Kidney (tissue), 14 donors: ENCODE data around the gene GPR61. TPM values are rescaled to one million over a fixed set of nuclear protein-coding genes. Genes with fewer than 3 reads are reported as not detected.

Experiments
- DNase-seq, 5 donors: peaks; one replicate each; pipeline ENCODE4 v3.0.0-alpha.2; 2013 to 2020
- FAIRE-seq: peaks from 2 replicates; lab custom pipeline; 2012; peaks lifted over from hg19 to GRCh38; lab: Jason Lieb, UNC
- H3K27ac ChIP-seq, 2 donors: one replicate each; pipeline ENCODE4 v1.7.0; 2013; ENCODE audit warnings: low read depth in 2 of 2, low read length in 2 of 2, inconsistent platforms in 1 of 2
- H3K27me3 ChIP-seq: one replicate; pipeline ENCODE4 v1.7.1; 2013; ENCODE audit warnings: low read length, inconsistent platforms; ENCODE audit not compliant: control insufficient read depth, insufficient read depth
- H3K36me3 ChIP-seq, 3 donors: one replicate each; pipeline versions ENCODE4 v1.7.0 to v1.7.1; 2013; ENCODE audit warnings: low read length in 3 of 3, control low read depth in 1 of 3, inconsistent platforms in 1 of 3; ENCODE audit not compliant: insufficient read depth in 3 of 3, control insufficient read depth in 2 of 3
- H3K4me1 ChIP-seq, 3 donors: one replicate each; pipeline versions ENCODE4 v1.7.0 to v1.7.1; 2013; ENCODE audit warnings: low read length in 3 of 3, inconsistent platforms in 1 of 3, low read depth in 1 of 3; ENCODE audit not compliant: control insufficient read depth in 2 of 3, insufficient read depth in 2 of 3
- H3K4me3 ChIP-seq, 3 donors: one replicate each; pipeline versions ENCODE4 v1.7.0 to v1.8.1; 2013; ENCODE audit warnings: low read length in 3 of 3, control low read depth in 1 of 3, inconsistent platforms in 1 of 3
- H3K9ac ChIP-seq, 3 donors: one replicate each; pipeline versions ENCODE4 v1.7.0 to v1.7.1; 2013; ENCODE audit warnings: low read length in 3 of 3, control low read depth in 1 of 3, inconsistent platforms in 1 of 3
- H3K9me3 ChIP-seq, 3 donors: one replicate each; pipeline versions ENCODE4 v1.7.0 to v1.7.1; 2013; ENCODE audit warnings: low read length in 3 of 3, control low read depth in 1 of 3, inconsistent platforms in 1 of 3; ENCODE audit not compliant: control insufficient read depth in 2 of 3, insufficient read depth in 1 of 3
- CTCF ChIP-seq: IDR thresholded peaks from 3 replicates; pipeline ENCODE4 v1.5.1; 2012; ENCODE audit warnings: mild to moderate bottlenecking, moderate library complexity, borderline replicate concordance; ENCODE audit not compliant: insufficient read depth; ENCODE audit errors: extremely low read depth
- intact Hi-C: fragments of 100-400 bp; cut with DNase I; formaldehyde crosslinking; loops from one replicate; pipeline ENCODE4 v1.11.1; 2022
- polyA plus RNA-seq: library from polyadenylated mRNA; stranded (reverse); fragments of 350-450 nt; fragmentation: Illumina TruSeq; extraction: RNeasy Lipid Tissue Mini Kit (QIAGEN cat#74804); gene quantifications from one replicate; pipeline ENCODE4 v1.2.3, GENCODE V29; 2014; ENCODE audit warnings: low read depth, low replicate concordance; ENCODE audit not compliant: insufficient read depth
- total RNA-seq: library from RNA; stranded (reverse); fragmentation: NEBNext Ultra II Directional; extraction: Animal tissue kit (Norgen Biotek cat#: 25700); gene quantifications from one replicate; pipeline ENCODE4 v1.2.1, GENCODE V29; 2021
- donor health status: control.
- donor health status: control.
- donor health status: control.
- donor health status: control.
- donor health status: control.
- donor health status: DM: yes; HTN: yes; CAD: no.
- donor health status: Normal renal cell carcinoma (clear cell type).

Gene GPR61
- total and polyA plus RNA-seq, 2 donors from 2014 or later, result not detected

- Histone ChIP-seq H3K9ac (no peak overlapping the region), H3K27ac (no peak overlapping the region), H3K36me3 (peaks cover 0 to 8% (median 2%) of the 10 kb centered on the region in 3 donors), H3K4me1 (peaks cover 0 to 11% (median 4%) of the 10 kb centered on the region in 3 donors), H3K4me3 (no peak overlapping the region), H3K27me3 (no peaks in the 10 kb centered on the region), H3K9me3 (no peaks in the 10 kb centered on the region)
- intact Hi-C loops, result loop anchor here (5.0 kb wide), 1 partner anchor 41 kb away; no protein-coding TSS in a partner anchor
- DNase-seq (no peak), FAIRE-seq (no peak)
- no peak for TF ChIP-seq CTCF
Observed at GRCh38 chr1:109491372-109491771, 48.3 kb upstream of the GPR61 start.

- no peak overlapping the region for H3K4me3 ChIP-seq
- intact Hi-C loops, result loop anchor here (5.0 kb wide), 1 partner anchor 40 kb away; no protein-coding TSS in a partner anchor
- no peak overlapping the region for H3K9ac ChIP-seq
- DNase-seq, result no peak
- peaks cover 0 to 15% (median 12%) of the 10 kb centered on the region in 3 donors for H3K36me3 ChIP-seq
- H3K9me3 ChIP-seq, result no peaks in the 10 kb centered on the region
- no peak for TF ChIP-seq CTCF
- no peaks in the 10 kb centered on the region for H3K27me3 ChIP-seq
- no peak overlapping the region for H3K27ac ChIP-seq
- peaks cover 0 to 11% (median 4%) of the 10 kb centered on the region in 3 donors for H3K4me1 ChIP-seq
- FAIRE-seq, result no peak
Observed at GRCh38 chr1:109492779-109493178, 46.9 kb upstream of the GPR61 start.

- H3K27me3 ChIP-seq, result no peaks in the 10 kb centered on the region
- TF ChIP-seq CTCF, result no peak
- H3K36me3 ChIP-seq, result peaks cover 0 to 16% (median 9%) of the 10 kb centered on the region in 3 donors
- intact Hi-C loops, result loop anchor here (5.0 kb wide), 1 partner anchor 39 kb away; no protein-coding TSS in a partner anchor
- no peak for FAIRE-seq
- H3K4me3 ChIP-seq, result peak overlapping the region in 1 of 3 donors; percentile 93
- peak overlapping the region in 2 of 3 donors; percentile 49 to 54 for H3K9ac ChIP-seq
- peaks cover 0 to 11% (median 4%) of the 10 kb centered on the region in 3 donors for H3K4me1 ChIP-seq
- H3K9me3 ChIP-seq, result no peaks in the 10 kb centered on the region
- DNase-seq, result no peak
- H3K27ac ChIP-seq, result no peak overlapping the region
Observed at GRCh38 chr1:109493227-109493626, 46.4 kb upstream of the GPR61 start.
